Activated CD4-positive, alpha-beta memory T cell treated with anti-CD3 and anti-CD28 coated beads, Interleukin-2, amount 10 ng/mL, durations not matched to agents 7 days and 5 days (primary cell): ENCODE results near the gene KIT. TPM values are rescaled to one million over a fixed set of nuclear protein-coding genes. Genes with fewer than 3 reads are reported as not detected.

Experiments
- CTCF ChIA-PET: fragments of 350-600 bp; sonication (Branson Sonifier 250); formaldehyde crosslinking; loops from one replicate; lab custom pipeline; 2021; ENCODE audit warnings: antibody characterized with exemption, inconsistent platforms; lab: Charles Lee
- POLR2A ChIA-PET: fragments of 350-600 bp; sonication (Branson Sonifier 250); formaldehyde crosslinking; loops from one replicate; lab custom pipeline; 2021; ENCODE audit warnings: antibody characterized with exemption; lab: Charles Lee
- DNase-seq: peaks from one replicate; pipeline ENCODE4 v3.0.0-alpha.2; 2020
- H3K27ac Mint-ChIP-seq: one replicate; pipeline ENCODE4 v1.8.0; 2021; ENCODE audit warnings: mild to moderate bottlenecking, mixed read lengths
- H3K27me3 Mint-ChIP-seq: one replicate; pipeline ENCODE4 v1.8.0; 2021; ENCODE audit warnings: mixed read lengths
- H3K36me3 Mint-ChIP-seq: one replicate; pipeline ENCODE4 v1.8.0; 2021; ENCODE audit warnings: low read depth, mixed read lengths
- H3K4me1 Mint-ChIP-seq: one replicate; pipeline ENCODE4 v1.8.0; 2021; ENCODE audit warnings: mixed read lengths
- H3K4me3 Mint-ChIP-seq: one replicate; pipeline ENCODE4 v1.8.0; 2021; ENCODE audit warnings: mild to moderate bottlenecking, mixed read lengths
- H3K9me3 Mint-ChIP-seq: one replicate; pipeline ENCODE4 v1.8.0; 2021; ENCODE audit warnings: mixed read lengths
- total RNA-seq, 2 experiments: library from RNA; stranded (reverse); gene quantifications; one replicate each; pipeline ENCODE4 v1.2.3, GENCODE V29; 2021

Gene KIT
- total RNA-seq, 2 experiments from 2014 or later = 0.65 to 0.73 TPM

GRCh38 chr4:54746218-54746617, 88.5 kb downstream of the KIT start:
- Mint-ChIP-seq H3K27me3 (peaks cover 2% of the 10 kb centered on the region), H3K4me3 (no peak overlapping the region), H3K36me3 (no peaks in the 10 kb centered on the region), H3K27ac (peak overlapping the region; percentile 3), H3K4me1 (peaks cover 8% of the 10 kb centered on the region), H3K9me3 (peaks cover 6% of the 10 kb centered on the region)
- CTCF ChIA-PET = no interaction called here
- peak; percentile 22 for DNase-seq
- POLR2A ChIA-PET = no interaction called here

GRCh38 chr4:54750341-54750740, 92.6 kb downstream of the KIT start:
- Mint-ChIP-seq H3K36me3 (no peaks in the 10 kb centered on the region), H3K4me1 (peaks cover 16% of the 10 kb centered on the region), H3K27me3 (no peaks in the 10 kb centered on the region), H3K27ac (no peak overlapping the region), H3K4me3 (no peak overlapping the region), H3K9me3 (peaks cover 3% of the 10 kb centered on the region)
- DNase-seq = no peak
- ChIA-PET CTCF (no interaction called here), POLR2A (no interaction called here)

GRCh38 chr4:54754394-54754793, 96.6 kb downstream of the KIT start:
- no peak for DNase-seq
- Mint-ChIP-seq H3K27me3 (no peaks in the 10 kb centered on the region), H3K27ac (no peak overlapping the region), H3K4me3 (no peak overlapping the region), H3K9me3 (no peaks in the 10 kb centered on the region), H3K4me1 (peaks cover 10% of the 10 kb centered on the region), H3K36me3 (no peaks in the 10 kb centered on the region)
- ChIA-PET POLR2A (interaction anchor here (1.0 kb wide), 1 partner anchor 10 kb away, joined by 3 read pairs; no protein-coding TSS in a partner anchor), CTCF (interaction anchor here (1.1 kb wide), 1 partner anchor 71 kb away, joined by 3 read pairs; no protein-coding TSS in a partner anchor)

GRCh38 chr4:54764476-54764875, 106.7 kb downstream of the KIT start:
- CTCF ChIA-PET = no interaction called here
- Mint-ChIP-seq H3K9me3 (peaks cover 10% of the 10 kb centered on the region), H3K4me3 (no peak overlapping the region), H3K36me3 (no peaks in the 10 kb centered on the region), H3K4me1 (peaks cover 3% of the 10 kb centered on the region), H3K27ac (no peak overlapping the region), H3K27me3 (peaks cover 2% of the 10 kb centered on the region)
- DNase-seq = no peak
- POLR2A ChIA-PET = interaction anchor here (0.6 kb wide), 1 partner anchor 10 kb away, joined by 3 read pairs; no protein-coding TSS in a partner anchor

GRCh38 chr4:54767376-54767775, 109.6 kb downstream of the KIT start:
- H3K4me1 Mint-ChIP-seq = no peaks in the 10 kb centered on the region
- no peak overlapping the region for H3K27ac Mint-ChIP-seq
- DNase-seq = no peak
- no peak overlapping the region for H3K4me3 Mint-ChIP-seq
- no peaks in the 10 kb centered on the region for H3K36me3 Mint-ChIP-seq
- ChIA-PET POLR2A (no interaction called here), CTCF (no interaction called here)
- peaks cover 6% of the 10 kb centered on the region for H3K9me3 Mint-ChIP-seq
- H3K27me3 Mint-ChIP-seq = peaks cover 3% of the 10 kb centered on the region

- Mint-ChIP-seq H3K4me1 (no peaks in the 10 kb centered on the region), H3K4me3 (no peak overlapping the region), H3K27me3 (peaks cover 3% of the 10 kb centered on the region), H3K36me3 (no peaks in the 10 kb centered on the region), H3K27ac (no peak overlapping the region), H3K9me3 (no peaks in the 10 kb centered on the region)
- DNase-seq = no peak
- ChIA-PET POLR2A (no interaction called here), CTCF (no interaction called here)
Measured at GRCh38 chr4:54773022-54773421, 115.3 kb downstream of the KIT start.

- no peaks in the 10 kb centered on the region for H3K36me3 Mint-ChIP-seq
- no peak overlapping the region for H3K27ac Mint-ChIP-seq
- peaks cover 2% of the 10 kb centered on the region for H3K4me1 Mint-ChIP-seq
- no peaks in the 10 kb centered on the region for H3K27me3 Mint-ChIP-seq
- CTCF ChIA-PET = no interaction called here
- no peaks in the 10 kb centered on the region for H3K9me3 Mint-ChIP-seq
- DNase-seq = no peak
- POLR2A ChIA-PET = no interaction called here
- H3K4me3 Mint-ChIP-seq = no peak overlapping the region
Measured at GRCh38 chr4:54779036-54779435, 121.3 kb downstream of the KIT start.

- Mint-ChIP-seq H3K4me1 (peaks cover 2% of the 10 kb centered on the region), H3K36me3 (no peaks in the 10 kb centered on the region), H3K9me3 (no peaks in the 10 kb centered on the region), H3K27ac (no peak overlapping the region), H3K27me3 (no peaks in the 10 kb centered on the region), H3K4me3 (no peak overlapping the region)
- DNase-seq = no peak
- ChIA-PET CTCF (no interaction called here), POLR2A (no interaction called here)
Measured at GRCh38 chr4:54779476-54780148, 121.9 kb downstream of the KIT start.

- no peak for DNase-seq
- POLR2A ChIA-PET = no interaction called here
- H3K4me3 Mint-ChIP-seq = no peak overlapping the region
- no peaks in the 10 kb centered on the region for H3K36me3 Mint-ChIP-seq
- H3K4me1 Mint-ChIP-seq = peaks cover 2% of the 10 kb centered on the region
- no peak overlapping the region for H3K27ac Mint-ChIP-seq
- no peaks in the 10 kb centered on the region for H3K27me3 Mint-ChIP-seq
- no peaks in the 10 kb centered on the region for H3K9me3 Mint-ChIP-seq
- CTCF ChIA-PET = no interaction called here
Measured at GRCh38 chr4:54780149-54780495, 122.4 kb downstream of the KIT start.

GRCh38 chr4:54781756-54782155, 124.0 kb downstream of the KIT start:
- peaks cover 2% of the 10 kb centered on the region for H3K4me1 Mint-ChIP-seq
- no peaks in the 10 kb centered on the region for H3K27me3 Mint-ChIP-seq
- ChIA-PET CTCF (no interaction called here), POLR2A (no interaction called here)
- DNase-seq = no peak
- no peaks in the 10 kb centered on the region for H3K36me3 Mint-ChIP-seq
- H3K27ac Mint-ChIP-seq = no peak overlapping the region
- no peak overlapping the region for H3K4me3 Mint-ChIP-seq
- H3K9me3 Mint-ChIP-seq = no peaks in the 10 kb centered on the region

- Mint-ChIP-seq H3K4me1 (peaks cover 2% of the 10 kb centered on the region), H3K9me3 (no peaks in the 10 kb centered on the region), H3K36me3 (no peaks in the 10 kb centered on the region), H3K4me3 (no peak overlapping the region), H3K27me3 (no peaks in the 10 kb centered on the region), H3K27ac (no peak overlapping the region)
- no peak for DNase-seq
- CTCF ChIA-PET = no interaction called here
- POLR2A ChIA-PET = no interaction called here
Measured at GRCh38 chr4:54783402-54784110, 125.8 kb downstream of the KIT start.

GRCh38 chr4:54784161-54784671, 126.5 kb downstream of the KIT start:
- POLR2A ChIA-PET = no interaction called here
- no peak overlapping the region for H3K27ac Mint-ChIP-seq
- no peak for DNase-seq

More at GRCh38 chr4:54784161-54784671, 126.5 kb downstream of the KIT start:
- Mint-ChIP-seq H3K4me1 (peaks cover 2% of the 10 kb centered on the region), H3K27me3 (no peaks in the 10 kb centered on the region), H3K36me3 (no peaks in the 10 kb centered on the region), H3K4me3 (no peak overlapping the region), H3K9me3 (no peaks in the 10 kb centered on the region)
- CTCF ChIA-PET = no interaction called here
